Cerebellar cortex (tissue), 1 donor: ENCODE data around the gene DAB2IP.

Experiments used
- DNase-seq: peaks from one replicate; pipeline ENCODE4 v3.0.0-alpha.2; 2015; ENCODE audit warnings: low spot score

Gene DAB2IP

DNA sequence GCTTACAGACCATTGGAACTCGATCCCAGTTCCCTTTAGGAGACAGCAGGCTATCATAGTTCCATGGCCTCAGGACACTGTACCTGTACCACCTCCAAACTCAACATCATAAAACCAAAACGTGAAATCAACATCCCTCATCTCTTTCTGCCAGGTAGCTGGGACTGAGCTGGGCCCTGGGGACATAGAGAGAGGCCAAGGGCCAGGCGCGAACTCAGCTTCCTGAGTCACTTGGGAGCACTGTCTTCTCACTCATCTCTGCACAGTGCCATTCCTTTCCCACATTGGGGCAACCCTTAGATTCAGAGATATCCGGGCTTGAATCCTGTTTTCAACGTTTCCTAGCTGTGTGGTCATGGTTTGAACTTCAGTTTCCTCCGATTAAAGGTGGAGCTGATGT is 12.2 kb downstream of the DAB2IP start:
- DNase-seq, result no peak

DNA sequence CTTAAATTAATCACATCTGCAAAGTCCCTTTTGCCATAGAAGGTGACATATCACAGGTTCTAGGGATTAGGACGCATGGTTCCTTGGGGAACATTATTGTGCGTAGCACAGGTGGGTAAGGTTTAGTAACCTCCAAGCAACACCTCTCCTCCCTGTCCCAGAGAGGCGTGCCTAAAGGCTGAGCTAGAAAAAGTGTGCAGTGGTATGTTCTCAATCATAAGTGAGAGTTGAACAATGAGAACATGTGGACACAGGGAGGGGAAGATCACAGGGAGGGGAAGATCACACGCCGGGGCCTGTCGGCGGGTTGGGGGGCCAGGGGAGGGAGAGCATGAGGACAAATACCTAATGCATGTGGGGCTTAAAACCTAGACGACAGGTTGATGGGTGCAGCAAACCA is 14.9 kb downstream of the DAB2IP start:
- DNase-seq, result no peak

DNA sequence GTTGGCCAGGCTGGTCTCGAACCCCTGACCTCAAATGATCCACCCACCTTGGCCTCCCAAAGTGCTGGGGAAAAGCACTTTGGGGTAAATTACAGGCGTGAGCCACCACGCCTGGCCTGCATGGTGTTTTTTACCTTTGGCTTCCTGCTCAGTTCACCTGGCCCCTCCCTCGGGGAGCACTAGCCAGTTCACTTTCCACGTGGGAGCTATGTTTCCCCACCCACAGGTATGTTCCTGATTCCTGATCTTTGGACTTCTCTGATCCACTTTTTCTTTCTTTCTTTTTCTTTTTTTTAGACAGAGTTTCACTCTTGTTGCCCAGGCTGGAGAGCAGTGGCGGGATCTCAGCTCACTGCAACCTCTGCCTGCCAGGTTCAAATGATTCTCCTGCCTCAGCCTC is 15.8 kb downstream of the DAB2IP start:
- DNase-seq, result no peak

DNA sequence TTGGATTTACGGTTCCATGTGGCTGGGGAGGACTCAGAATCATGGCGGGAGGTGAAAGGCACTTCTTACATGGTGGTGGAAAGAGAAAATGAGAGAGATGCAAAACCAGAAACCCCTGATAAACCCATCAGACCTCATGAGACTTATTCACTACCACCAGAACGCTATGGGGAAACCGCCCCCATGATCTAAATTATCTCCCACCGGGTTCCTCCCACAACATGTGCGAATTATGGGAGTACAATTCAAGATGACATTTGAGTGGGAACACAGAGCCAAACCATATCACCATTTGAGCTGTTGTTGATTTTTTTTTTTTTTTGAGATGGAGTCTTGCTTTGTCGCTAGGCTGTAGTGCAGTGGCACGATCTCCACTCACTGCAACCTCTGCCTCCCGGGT is 16.5 kb downstream of the DAB2IP start:
- no peak for DNase-seq

DNA sequence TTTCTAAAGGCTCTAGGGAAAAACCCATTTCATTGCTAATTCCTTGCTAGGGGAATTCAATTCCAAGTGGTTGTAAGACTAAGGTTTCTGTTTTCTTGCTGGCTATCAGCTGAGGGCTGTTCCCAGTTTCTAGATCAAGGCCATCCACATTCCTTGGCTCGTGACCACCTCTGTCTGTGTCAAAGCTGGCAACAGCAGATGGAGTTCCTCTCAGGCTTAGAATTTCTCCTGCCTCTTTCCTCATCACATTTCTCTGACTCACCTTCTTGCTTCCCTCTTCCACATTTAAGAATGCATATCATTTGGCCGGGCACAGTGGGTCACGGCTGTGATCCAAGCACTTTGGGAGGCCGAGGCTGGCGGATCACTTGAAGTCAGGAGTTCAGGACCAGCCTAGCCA is 19.0 kb downstream of the DAB2IP start:
- DNase-seq, result peak; percentile 66

DNA sequence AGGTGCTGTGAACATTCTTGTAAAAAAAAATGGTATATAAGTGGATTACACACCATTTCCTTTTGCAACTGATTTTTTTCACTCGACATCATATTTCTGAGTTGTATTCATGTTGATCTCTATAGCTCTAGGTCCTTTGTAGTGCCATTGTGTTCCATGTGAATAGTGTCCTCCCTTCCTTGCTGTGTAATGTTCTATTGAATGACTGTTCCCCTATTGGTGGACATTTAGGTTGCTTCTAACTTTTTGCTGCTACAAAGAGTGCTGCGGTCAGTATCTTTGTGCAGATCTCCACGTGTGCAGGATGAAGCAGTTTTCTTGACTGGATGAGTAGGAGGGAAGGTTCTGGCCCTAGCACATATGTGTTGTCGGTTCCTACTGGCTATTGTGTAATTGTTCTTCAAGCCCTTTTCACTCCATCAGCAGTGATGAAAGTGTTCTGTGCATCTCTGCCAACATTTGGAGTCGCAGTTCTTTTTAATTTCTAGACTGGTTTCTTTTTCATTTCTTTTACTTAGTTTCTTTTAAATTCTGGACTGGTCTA is 20.2 kb downstream of the DAB2IP start:
- DNase-seq, result no peak

DNA sequence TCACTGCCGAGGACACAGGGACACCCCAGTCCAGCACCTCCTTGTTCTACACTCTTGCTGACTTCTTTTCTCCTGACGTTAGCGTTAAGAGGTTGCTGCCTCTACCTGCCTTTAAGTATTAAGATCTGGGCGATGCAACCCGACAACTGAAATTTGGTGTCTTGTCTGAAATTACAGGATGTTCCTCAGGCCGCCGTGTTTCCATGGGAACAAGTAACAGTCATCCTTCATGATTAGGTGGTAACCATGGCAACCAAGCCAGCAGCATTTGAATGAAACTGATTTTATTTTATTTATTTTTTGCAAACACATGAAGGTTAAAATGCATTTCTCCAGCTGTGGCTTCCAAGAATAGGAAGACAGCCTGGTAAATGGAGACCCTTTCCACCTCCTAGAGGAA is 20.8 kb downstream of the DAB2IP start:
- no peak for DNase-seq

DNA sequence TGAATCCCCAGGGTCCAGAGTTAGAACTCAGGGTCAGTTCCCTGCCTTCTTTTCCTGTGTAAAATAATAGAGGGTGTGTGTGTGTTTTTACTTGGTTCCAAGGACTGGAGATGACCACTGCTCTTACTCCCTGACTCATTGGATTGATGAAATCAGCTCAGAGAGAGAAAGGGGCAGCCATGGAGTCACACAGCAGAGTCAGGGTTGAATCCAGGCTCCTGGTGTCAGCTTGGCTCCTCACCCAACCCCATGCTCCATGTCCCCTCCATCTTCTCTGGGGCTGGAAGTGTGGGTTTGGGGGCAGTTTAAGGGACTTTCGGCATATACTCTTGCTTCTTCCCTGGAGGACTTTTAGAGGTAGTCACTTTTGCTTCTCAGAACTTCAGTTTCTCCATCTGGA is 21.6 kb downstream of the DAB2IP start:
- DNase-seq, result no peak

DNA sequence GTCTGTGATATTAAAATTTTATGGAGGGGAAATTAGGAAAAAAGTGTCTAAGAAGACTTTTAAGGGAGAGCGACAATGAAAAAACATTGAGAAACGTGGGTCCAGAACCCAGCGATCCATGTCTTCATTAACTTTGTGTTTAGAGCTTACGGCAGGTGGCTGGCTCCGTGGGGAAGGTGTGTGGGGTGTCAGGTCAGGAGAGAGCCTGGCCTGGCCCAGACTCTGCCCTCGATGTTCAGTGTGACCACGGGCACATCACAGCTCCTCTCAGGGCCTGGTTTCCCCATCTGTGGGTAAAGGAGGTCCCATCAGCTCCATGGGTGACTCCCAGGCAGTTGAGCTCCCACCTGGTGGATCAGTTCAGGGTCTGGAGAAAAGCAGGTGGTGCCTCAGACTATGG is 22.1 kb downstream of the DAB2IP start:
- no peak for DNase-seq

DNA sequence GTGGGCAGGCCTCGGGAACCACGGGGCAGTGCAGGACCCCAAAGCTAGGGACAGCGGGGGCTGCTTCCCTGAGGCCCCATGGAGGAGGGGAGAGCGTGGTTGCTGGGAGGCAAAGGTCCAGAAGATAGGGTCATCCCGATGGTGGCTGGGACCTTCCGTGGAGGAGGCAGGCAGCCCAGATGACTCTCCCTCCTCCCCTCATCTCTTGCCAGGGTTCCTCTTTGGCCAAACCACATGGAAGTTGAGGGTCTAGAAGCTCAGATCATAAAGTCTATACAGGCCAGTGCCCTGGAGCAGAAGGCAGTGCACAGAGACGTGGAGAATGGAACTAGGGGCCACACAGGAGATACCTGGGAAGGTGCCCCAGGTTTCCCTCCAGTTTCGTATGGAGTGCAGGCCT is 22.6 kb downstream of the DAB2IP start:
- DNase-seq, result no peak

DNA sequence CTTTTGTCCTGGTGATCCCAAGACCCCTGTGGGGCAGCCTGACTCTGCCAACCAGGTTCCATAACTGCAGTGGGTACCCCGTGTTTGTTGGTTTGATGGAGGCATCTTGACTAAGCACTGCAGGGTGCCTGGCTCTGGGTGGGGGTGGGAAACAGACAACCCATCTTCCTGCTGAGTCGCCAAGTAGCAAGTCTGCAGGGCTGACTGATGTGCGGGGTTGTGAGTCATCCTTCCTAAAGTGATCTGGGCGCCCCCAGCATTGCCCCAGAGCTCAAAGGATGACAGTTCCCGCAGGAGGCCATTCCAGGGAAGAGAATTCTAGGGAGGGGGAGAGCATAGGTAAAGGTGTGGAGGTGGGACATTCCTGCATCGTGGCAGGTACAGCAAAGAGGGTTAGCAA is 23.5 kb downstream of the DAB2IP start:
- no peak for DNase-seq

DNA sequence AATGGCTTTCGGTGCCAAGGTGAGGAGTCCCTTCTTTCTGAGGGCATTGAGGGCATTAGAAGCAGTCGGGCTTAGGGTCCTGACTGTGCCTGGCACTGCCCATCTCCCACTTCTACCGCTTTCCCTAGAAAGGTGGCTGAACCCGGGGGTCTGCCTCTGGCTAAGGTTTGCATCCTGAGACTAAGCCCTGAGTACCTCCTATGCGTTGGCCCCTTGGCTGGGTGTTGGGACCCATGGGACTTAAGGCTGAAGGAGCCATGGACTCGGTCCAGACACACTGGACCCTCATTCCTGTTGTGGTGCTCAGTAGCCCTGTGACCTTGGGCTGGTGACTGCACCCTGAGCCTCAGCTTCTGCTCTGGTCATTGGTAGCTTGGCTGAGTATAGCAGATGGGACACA is 23.9 kb downstream of the DAB2IP start:
- DNase-seq, result no peak

DNA sequence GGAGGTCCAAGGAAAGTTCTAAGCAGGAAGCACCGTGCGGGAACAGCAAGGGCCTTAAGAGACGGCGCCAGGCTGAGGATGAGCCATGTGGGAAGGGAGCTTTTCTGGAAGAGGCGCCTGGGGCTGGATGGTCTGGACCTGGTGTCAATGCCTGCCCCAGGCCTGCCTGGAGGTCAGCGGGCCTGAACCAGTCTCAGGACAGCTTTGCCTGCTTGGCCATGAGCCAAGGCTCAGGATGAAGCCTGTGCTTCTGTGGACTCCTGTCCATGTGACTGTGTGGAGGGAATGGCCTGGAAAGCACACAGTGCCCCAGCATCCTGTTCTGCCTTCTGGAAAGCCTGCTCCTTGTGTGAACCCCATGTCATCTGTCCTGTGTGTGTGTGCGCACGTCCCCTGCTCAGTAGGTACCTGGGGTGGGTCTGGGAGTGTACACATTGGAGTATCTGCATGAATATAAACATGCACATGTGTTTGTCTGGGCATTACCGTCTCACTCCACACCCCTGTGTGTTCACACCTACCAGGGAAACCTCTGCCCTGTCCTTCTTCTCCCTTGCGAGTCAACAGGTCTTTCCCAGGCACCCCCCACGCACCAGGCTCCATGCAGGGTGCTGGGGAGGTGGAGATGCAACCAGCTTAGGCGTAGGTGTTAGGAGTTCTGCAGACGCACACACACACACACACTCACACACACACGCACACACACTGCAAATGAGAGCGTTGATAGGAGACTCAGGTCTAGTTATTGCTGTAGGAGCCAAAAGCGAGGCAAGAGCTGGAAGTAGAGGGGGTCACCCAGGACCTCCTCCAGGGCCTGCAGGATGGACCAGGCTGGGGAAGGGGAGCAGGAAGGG is 24.8 kb downstream of the DAB2IP start:
- peak; percentile 92 for DNase-seq

DNA sequence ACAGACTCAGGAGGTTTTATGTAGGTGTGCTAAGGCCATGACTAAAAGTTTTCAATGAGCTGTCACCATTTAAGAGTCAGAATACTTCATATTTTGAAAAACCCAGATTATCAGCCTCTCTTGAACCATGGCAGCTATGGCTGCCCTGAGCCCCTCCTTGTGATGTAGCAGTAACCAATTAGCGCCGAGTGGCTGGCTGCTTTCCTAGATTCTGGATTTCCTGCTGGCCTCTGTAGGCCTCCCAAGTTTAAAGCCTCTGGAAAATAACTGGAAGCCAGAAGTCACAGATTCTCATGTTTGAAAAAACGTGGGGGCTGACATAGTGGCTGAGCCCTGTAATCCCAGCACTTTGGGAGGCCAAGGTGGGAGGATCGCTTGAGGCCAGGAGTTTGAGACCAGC is 25.5 kb downstream of the DAB2IP start:
- DNase-seq, result no peak

DNA sequence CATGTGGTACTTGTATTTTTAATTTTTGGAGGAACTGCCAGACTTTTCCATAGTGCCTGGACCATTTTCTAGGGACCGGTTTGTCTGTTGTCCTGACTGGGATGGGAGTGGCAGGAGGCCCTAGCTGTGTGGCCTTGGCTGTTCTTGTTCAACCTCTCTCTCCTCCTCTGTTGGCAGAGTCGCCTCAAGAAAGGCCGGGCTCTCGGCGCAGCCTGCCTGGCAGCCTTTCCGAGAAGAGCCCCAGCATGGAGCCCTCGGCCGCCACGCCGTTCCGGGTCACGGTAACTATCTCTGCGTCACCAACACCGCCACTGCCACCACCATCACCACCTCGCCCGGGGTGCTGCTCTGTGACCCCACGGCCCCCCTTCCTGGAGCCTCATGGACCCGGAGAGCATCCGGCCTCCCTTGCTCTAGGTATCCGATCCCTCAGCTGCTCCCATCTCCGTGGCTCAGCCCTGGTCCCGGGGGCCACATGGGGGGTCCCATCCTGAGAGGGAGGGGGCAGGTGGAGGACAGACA is 27.1 kb downstream of the DAB2IP start:
- no peak for DNase-seq

DNA sequence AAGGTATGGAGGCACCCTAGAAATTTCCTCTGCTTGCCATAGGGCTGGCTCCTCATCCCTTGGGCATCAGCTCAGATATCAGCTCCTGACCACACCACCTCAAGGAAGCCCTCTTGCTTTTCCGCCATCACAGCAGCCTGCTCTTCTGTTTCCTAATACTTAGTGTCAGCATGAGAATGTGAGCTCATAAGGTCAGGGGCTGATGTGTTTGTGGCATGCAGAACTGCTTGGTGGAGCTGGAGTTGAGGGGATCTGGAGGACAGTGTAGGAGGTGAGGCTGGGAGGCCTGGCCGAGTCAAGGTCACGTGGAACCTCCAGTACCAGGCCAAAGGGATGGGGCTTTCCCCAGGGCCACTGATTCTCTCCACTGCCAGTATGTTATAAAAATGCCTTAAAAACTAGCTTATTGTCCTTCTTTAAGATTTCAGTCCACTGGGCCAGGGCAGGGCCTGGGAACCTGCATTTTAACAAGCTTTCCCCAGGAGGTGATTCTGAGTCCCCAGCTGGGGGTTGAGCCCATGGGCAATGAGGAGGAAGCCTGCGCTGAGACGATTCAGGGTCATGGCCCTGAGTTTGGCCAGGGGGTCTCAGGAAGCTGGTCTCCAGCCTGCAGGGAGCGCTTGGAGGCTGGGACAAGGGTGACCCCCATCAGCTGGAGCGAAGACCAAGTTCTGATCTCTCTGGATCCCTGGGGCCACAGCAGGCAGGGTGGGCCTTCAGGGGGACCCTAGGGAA is 28.6 kb downstream of the DAB2IP start:
- no peak for DNase-seq

DNA sequence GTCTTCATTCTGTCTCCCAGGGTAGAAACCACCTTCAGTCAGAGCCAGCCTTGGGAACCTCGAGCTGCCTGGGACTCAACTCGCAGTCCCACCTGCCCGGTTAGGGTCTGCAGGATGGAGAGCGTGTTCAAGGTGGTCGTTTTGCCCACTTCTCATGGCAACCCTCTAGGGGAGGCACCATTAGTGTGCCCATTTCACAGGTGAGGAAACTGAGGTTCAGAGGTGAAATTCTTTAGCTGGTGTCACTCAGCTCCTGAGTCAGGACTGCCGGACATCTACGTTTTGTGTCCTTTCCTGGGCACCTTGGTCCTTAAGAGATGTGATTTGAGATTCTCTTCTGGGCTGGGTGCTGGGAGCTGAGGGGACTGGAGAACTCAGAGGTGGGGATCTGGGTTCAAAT is 30.0 kb downstream of the DAB2IP start:
- DNase-seq, result no peak

DNA sequence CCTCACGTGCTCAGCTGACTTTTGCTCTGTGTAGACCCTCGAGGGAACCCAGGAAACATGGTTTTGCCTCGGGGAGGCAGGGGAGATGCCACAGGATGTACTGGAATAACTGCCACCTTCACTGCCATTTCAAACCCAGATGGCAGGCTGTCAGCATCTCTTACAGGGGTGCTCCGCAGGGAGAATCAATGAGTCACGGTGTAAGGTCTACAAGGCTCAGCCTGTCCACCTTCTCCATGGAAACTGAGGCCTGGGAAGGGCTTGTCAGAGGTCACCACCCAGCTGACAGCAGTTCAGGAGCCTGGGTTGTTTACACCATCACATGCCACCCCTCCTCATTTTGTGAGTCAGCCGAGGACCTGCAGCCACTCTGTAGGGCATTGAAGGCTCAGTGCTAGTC is 30.8 kb downstream of the DAB2IP start:
- no peak for DNase-seq

DNA sequence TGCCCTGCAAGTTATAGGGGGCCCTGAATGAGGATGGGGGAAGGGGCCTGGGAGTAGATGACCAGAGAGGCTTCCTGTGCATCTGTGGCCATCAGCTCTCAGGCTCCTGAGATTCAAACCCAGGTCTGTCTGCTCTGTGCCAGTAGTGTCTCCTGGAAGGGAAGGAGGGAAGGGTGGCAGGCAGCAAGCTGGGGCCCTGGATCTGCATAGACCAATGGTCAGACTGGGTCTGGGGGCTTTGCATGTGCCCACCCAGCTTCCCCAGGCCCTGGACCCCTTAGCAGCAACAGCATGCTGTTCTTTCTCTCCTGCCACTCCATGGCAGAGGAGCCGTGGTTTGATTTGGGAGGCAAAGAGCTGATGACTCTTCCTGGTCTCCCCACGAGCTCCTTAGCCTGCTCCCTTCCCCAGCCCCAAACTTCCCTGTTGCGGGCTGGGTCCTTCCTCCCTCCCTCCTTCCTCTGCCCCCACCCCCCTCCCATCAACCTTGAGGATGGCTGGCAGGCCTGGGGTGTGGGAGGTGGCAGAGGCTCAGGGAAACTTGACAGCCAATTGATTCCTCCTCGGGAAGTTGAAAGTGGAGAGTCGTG is 31.6 kb downstream of the DAB2IP start:
- DNase-seq, result no peak

DNA sequence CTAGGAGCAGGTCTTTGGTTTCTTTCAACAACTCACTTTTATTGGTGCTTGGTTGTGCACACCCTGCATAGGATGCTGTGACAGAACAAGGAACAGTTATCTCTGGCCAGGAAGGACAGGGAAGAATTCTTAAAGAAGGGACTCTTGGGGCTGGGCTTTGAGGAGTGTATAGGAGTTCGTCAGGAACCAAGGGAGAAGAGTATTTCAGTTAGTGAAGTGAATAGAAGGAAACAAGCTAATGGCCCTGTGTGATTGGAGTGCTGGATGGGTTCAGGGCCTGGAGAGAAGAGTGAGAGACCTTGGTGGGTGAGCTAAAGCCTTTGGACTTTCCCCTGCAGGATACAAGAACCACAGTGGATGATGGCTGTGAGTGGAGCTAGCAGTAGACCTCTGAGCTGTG is 32.2 kb downstream of the DAB2IP start:
- DNase-seq, result no peak

DNA sequence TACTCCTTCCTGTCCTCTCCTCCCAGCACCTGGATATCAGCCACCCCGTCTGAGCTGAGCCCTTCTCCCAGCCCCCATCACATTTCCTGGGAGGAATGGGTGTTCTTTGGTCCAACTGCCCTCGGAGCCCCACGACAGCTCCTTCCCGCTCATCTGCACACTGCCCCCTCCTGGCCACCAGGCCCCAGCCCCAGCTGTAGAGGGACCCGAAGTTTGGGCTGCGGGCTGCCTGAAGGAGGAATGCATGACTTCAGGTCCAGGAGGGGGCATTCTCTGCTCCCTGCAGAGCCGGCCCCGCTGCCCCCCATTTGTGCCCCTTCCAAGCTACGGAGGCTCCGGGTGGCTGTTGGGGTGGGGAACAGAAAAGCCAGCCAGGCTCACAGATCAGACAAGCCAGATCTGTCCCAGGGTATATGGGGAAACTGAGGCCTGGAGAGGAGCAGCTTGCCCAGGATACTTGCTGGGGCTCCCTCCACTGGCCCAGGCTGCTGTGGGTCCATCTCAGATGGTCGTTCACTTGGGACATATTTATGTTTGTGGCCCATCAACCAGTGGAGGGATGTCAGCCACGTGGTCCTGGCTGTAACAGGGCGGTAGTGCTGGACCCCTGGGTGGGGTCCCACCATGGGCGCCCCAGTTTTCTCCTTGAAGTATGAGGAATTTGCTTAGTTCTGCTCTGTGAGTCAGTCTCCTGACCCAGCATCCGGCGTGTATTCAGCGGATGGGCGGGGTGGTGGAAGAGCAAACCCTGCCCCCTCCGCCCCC is 33.1 kb downstream of the DAB2IP start:
- no peak for DNase-seq
